ENCODE measurements around the gene NPEPL1. TPM values are rescaled to one million over a fixed set of nuclear protein-coding genes. Genes with fewer than 3 reads are reported as not detected.

The NPEPL1 gene
- total and polyA plus RNA-seq, 2 donors (not counting 3 experiments of a cell fraction or from before 2014, with no cell fraction given) = 22.5 to 40.8 TPM

- DNase-seq (ENCODE audit: low read depth, low spot score) = no peak
- no peak for TF ChIP-seq MAX (IDR thresholded peaks at IDR 0.05; ENCODE audit: insufficient read depth, insufficient read length)
- TF ChIP-seq POLR2A (IDR thresholded peaks at IDR 0.05; ENCODE audit: low read depth, low read length) = no peak
- TF ChIP-seq MYC (IDR thresholded peaks at IDR 0.05; ENCODE audit: low read depth, low read length) = no peak
- no peak for TF ChIP-seq FOS (IDR thresholded peaks at IDR 0.05; ENCODE audit: borderline replicate concordance, insufficient read depth, low read length)
- TF ChIP-seq JUN (IDR thresholded peaks at IDR 0.05; ENCODE audit: borderline replicate concordance, insufficient read depth, insufficient read length, low read depth) = no peak
- no peak for TF ChIP-seq CTCF (IDR thresholded peaks at IDR 0.05; ENCODE audit: extremely low read depth in 1 of 2, insufficient read depth in 1 of 2, low read depth in 1 of 2, low read length in 2 of 2)
- no peak for TF ChIP-seq POLR2AphosphoS5 (IDR thresholded peaks at IDR 0.05; ENCODE audit: insufficient read depth, low read depth, low read length)
- TF ChIP-seq GATA2 (IDR thresholded peaks at IDR 0.05; ENCODE audit: insufficient read depth, insufficient read length, low read depth, low read length) = no peak
- no peak for TF ChIP-seq EZH2 (IDR thresholded peaks at IDR 0.05; ENCODE audit: borderline replicate concordance, low read depth, low read length, severe bottlenecking)
- intact Hi-C loops (cut with micrococcal nuclease) (no loop called here), dilution Hi-C loops (cut with MboI; ENCODE audit: extremely low pct_ligation_motif_present, low sequenced_read_pairs) (no loop called here)
- BruUV-seq (replicated peaks) = no TSS peak
- H3K9me3 ChIP-seq (replicated peaks; ENCODE audit: control insufficient read depth, insufficient read depth, low read length) = no peaks in the 10 kb centered on the region
- no peak overlapping the region for H3K4me3 ChIP-seq (replicated peaks in 1 of 3; ENCODE audit: insufficient read depth in 1 of 3, low read depth in 1 of 3, low read length in 3 of 3)
- H3K27ac ChIP-seq (ENCODE audit: insufficient read depth, low read depth, low read length) = no peak overlapping the region
- H3K4me2 ChIP-seq (ENCODE audit: insufficient read depth, low read length) = no peak overlapping the region
- ChIA-PET POLR2A (no interaction called here), CTCF (no interaction called here)
- H3K4me1 ChIP-seq (ENCODE audit: control insufficient read depth, extremely low read depth, insufficient read depth, low read length) = no peaks in the 10 kb centered on the region
- no peaks in the 10 kb centered on the region for H4K20me1 ChIP-seq (replicated peaks; ENCODE audit: control insufficient read depth, extremely low read depth, insufficient read depth, low read length)
- FAIRE-seq = no peak
- H2AFZ ChIP-seq (ENCODE audit: low read depth, low read length) = no peak overlapping the region
- no peak overlapping the region for H3K9ac ChIP-seq (replicated peaks; ENCODE audit: extremely low read depth, insufficient read depth, low read length)
- H3K9me1 ChIP-seq (replicated peaks; ENCODE audit: control insufficient read depth, extremely low read depth, insufficient read depth, low read length) = no peaks in the 10 kb centered on the region
- no peaks in the 10 kb centered on the region for H3K27me3 ChIP-seq (ENCODE audit: control insufficient read depth in 2 of 2, insufficient read depth in 2 of 2, low read length in 2 of 2)
- no peaks in the 10 kb centered on the region for H3K79me2 ChIP-seq (ENCODE audit: control insufficient read depth, insufficient read depth, low read length)
- H3K36me3 ChIP-seq (ENCODE audit: control insufficient read depth in 2 of 2, extremely low read depth in 1 of 2, insufficient read depth in 2 of 2, low read length in 2 of 2) = peaks cover 22 to 27% of the 10 kb centered on the region in 2 experiments
Observed at GRCh38 chr20:58678806-58679205, 13.8 kb upstream of the NPEPL1 start.

Measured in endothelial cell of umbilical vein (primary cell).